Left kidney (tissue), 2 donors: ENCODE data around the gene SCAF4. TPM values are rescaled to one million over a fixed set of nuclear protein-coding genes. Genes with fewer than 3 reads are reported as not detected.

ENCODE experiments used
- DNase-seq: peaks from one replicate; pipeline ENCODE4 v3.0.0-alpha.2; 2013
- polyA plus RNA-seq: library from polyadenylated mRNA; unstranded; fragments of 120-200 nt; gene quantifications from one replicate; pipeline ENCODE4 v1.2.1, GENCODE V29; 2013; ENCODE audit not compliant: insufficient read length

SCAF4 gene
- polyA plus RNA-seq, 1 donor: 49.4 TPM

DNA sequence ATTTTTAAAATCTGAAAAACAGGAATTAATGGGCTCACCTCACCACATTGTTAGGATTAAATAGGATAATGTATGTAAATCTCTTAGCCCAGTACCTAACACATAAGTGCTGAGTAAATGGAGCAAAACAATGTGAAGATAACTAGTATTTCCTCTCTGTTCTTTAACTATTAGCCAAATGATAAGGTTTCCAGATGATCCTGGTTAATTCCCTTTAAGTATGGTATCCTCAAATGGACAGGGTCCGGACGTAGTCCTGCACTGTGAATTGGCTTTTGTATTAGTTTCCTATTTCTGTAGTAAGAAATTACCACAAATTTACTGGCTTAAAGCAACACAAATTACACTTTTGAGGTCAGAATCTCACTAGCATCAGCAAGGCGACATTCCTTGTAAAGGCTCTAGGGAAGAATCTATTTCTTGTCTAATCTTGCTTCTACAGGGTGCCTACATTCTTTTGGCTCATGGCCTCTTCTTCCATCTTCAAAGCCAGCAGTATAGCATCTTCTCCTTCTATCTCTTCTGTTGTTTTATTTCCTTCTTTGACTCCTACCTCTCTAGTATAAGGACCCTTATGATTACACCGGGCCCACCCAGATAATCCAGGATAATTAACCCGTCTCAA, 17.1 kb downstream of the SCAF4 start:
- DNase-seq: no peak

DNA sequence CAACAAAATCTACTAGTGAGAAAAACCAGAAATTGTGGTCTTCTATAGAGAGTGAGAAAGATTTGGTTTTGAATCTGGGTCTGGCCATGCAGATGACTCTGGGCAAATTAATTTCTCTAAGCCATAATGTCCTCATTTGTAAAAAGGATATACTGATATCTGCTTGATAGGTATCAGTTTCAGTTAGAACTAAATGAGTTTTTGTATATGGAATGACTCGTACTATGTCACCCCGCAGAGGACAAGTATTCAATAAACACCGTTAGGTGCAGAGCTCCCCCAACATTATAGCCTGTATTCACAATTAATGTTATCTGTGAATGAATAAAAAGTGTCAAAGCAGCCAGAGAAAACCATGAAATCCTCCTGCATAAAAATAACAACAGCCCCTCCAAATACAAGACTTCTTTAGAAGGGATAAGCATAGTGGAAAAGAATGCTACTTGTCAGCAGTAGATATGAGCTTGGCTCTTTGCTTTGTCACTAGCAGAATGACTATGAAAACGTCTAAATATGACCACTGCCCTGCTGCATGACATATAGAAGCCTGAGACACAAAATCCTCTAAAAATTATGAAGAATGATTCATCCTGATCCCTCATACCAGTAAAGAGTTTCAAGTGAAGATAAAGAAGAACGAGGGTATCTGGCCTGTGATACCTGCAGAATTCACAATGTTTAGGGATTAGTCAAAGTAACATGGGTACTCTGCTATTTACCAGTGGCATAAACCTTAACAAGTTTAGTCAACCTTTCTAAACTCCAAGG, 17.8 kb downstream of the SCAF4 start:
- no peak for DNase-seq

DNA sequence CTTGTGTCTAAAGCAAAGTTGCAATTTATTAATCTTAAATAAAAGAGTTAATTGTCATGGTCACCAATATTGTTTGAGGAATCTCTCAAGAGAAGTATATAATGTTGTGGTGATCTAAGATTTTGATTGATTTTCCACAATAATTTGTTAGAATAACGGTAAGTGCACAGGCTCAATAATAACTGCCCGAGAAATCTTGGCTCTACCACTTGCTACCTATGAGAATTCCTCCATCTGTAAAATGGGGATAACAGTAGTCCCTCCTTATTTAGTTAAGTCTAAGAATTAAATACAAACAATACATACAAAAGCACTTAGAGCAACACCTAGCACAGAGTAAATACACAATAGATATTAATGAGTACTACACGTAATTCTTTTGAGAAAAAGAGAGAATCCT, 18.8 kb downstream of the SCAF4 start:
- DNase-seq: no peak

DNA sequence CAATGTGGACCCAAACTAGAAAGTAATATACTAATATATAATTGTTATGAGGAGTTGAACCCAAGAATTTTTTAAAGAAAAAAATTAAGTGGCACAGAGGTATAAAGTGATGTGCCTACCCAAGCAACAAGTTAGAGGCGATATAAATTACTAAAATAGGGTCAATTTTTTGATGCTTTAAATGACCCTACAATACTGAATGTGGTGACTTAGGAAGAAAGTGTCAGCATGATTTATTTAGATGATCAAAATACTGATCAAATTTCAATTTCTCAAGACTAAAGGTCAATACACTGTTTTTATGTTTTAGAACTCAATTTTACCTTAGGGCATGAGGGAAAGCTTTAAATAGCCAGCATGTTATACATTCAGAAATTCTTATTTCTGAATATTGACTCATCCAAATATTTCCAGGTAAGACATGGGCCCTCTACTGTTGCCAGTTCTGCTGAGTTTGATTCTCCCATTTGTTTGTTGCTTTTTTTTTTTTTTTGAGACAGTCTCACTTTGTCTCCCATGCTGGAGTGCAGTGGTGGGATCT, 20.1 kb downstream of the SCAF4 start:
- no peak for DNase-seq

DNA sequence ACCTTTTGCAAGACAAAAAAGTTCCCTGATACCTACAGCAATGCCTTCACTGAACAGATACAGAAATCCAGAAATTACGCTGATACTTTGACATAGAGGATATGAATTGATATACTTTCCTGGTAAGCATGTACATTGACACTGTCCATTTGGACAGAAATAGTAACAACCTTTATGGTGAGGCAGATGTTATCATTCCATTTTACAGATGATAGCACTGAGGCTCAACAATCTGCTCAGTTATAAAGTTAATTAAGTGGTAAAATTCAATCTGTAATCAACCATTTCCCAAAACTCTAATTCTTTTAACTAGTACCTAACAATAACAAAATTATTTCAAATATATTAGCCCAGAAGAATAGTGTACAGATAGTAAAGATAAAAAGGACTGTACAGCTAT, 20.6 kb downstream of the SCAF4 start:
- no peak for DNase-seq

DNA sequence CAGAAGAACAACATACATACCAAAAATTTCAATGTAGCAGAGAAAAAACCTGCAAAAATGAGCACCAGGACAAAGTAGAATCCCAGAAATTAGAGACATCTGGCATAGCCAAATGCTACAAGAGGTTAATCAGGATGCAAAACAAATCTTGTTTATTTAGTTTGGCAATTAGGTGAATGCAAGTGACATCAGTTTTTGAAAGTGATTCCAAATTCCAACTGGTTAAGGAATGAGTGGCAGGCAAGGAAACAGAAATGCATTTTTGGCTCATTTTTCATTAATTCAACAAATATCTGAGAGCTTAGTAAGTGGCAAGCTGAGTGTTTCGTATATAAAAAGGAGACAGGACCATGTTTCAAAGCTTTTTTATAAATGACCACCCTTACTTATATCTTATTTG, 21.3 kb downstream of the SCAF4 start:
- no peak for DNase-seq

DNA sequence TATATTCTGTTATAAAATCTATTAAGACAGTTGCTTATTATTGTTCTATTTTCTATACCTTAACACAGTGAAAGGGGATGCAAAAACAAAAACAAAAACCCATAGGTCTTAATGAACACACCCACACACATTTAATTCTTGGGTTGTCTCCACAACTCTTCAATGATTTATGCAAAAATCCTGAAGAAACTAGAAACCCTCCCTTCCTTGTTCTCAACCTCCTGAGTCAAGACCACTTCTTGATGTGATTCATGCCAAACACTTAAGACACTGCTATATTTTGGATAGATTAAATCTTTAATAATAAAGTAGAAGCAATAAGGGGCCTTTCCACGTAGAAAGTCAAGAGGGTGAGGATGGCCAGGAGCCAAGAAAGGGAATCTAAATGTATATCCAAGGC, 23.4 kb downstream of the SCAF4 start:
- no peak for DNase-seq

DNA sequence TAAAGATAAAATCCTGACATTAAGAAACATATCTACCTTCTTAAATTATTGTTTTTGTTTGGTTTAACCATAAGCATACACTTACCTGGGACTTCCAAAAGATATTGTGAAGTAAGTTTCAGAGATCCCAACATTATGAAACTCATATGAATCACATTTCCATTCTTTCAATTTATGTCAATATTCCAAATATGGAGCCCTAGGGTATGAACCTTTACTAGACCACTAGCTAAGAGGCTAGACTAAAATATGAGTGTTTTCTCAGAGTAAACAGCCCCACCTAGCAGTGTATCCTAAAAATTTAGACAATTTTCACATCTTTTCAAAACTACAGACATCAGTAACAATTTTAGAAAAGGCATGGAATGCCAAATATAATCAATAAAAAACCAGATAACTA, 24.4 kb downstream of the SCAF4 start:
- DNase-seq: no peak

DNA sequence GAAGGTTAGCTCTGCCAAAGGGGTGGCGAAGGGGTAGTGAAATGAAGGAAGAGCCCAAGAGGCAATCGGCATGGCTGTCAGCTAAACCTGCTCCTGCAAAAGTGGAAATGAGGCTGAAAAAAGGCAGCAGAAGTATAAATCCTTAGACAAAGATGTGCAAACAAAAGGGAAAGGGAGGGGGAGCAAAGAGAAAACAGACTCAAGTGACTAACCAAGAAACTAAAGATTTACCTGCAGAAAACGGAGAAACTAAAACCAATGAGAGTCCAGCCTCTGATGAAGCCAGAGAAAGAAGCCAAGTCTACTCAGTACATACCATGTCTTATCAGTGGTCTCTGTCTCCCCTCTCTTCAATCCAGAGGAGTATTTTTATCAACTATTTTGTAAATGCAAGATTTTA, 25.4 kb downstream of the SCAF4 start:
- DNase-seq: no peak

DNA sequence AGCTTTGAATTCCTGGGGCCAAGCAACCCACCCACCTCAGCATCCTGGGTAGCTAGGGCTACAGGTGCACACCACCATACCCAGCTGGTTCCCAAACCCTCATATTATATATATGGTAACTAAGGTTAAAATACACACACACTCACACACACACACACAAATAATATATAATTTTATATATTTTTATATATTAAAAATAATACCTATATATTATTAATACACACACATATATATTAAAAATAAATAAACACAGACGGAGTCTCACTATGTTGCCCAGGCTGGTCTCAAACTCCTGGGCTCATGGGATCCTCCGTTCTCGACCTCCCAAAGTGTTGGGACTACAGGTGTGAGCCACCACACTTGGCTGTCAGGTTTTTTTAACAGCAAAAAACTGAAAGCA, 31.9 kb downstream of the SCAF4 start:
- DNase-seq: no peak

DNA sequence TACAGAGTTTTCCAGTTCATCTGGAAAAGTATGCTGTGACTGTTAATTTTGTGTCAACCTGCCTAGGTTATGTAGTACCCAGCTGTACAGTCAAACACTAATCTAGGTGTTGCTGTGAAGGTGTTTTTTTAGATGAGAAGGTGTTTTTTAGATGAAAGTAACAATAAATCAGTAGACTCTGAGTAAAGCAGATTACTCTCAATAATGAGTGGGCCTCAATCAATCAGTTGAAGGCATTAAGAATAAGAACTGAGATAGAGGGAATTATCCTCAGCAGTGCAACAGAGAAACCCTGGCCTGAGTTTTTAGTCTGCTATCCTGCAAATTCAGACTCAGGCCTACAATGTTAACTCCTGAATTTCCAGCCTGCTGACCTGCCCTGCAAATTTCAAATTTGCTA, 33.5 kb downstream of the SCAF4 start:
- DNase-seq: no peak

DNA sequence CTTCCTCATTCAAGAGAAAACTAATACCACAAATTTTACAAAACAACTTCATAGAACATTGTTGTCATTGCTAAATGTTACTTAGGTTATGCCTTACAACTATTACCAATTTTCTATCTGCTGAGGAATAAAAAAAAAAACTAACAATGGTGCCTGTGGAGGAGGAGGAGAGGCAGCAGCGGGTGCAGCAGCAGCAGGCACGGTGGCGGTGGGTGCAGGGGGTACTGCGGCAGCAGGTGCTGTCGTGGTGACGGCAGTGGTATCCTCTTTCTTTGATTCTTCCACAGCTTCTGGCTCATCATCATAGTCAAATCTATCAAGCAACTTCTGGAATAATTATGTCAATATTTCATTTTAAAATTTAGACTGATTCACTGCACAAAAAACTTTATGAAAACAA, 35.5 kb downstream of the SCAF4 start:
- DNase-seq: no peak

DNA sequence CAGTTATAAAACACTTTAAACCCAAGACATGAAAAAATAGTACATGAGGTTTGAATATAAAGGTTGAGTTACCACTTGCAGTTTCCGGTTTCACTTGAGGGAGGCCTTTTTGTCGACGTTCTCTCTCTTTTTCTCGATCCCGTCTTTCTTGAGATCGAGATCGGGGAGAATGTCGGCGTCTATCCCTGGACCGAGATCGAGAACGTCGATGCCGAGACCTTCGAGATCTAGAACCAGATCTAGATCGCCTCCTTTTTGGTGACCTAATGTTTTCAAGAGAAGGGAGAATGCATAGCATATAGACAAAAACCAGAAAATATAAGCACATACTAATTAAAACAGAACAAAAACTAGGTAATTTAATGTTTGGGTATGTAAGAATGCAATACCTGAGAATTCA, 38.7 kb downstream of the SCAF4 start:
- DNase-seq: no peak

DNA sequence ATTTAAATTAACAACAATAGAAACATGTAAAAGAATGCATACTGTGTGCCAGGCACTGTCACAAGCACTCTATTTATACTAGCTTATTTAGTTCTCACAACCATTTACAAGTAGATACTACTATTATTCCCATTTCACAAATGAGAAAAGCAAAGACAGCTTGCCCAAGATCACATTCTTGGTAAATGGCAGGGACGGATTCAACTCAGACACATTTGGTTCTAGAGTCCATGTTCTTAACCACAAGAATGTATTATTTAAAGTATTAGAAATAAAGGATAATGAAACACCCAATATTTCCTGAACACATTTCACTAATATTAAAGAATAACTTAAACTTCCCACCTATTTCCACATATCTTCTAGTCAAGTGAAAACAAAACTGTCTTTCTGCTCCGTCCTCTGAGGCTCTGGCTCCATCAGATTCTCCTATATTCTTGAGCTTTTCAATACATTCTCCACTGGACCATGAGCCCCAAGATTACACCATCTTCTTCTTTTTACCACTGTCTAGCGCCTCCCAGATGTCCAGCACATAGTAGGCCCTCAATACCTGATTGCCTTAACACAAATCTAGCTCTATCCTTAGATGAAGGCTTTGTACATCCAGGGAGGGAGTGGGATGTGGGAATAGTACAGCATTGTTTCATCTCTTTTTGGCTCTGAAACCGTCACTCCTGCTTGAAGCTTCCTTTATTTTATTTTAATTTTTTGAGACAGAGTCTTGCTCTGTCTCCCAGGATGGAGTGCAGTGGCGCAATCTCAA, 43.1 kb downstream of the SCAF4 start:
- DNase-seq: no peak

DNA sequence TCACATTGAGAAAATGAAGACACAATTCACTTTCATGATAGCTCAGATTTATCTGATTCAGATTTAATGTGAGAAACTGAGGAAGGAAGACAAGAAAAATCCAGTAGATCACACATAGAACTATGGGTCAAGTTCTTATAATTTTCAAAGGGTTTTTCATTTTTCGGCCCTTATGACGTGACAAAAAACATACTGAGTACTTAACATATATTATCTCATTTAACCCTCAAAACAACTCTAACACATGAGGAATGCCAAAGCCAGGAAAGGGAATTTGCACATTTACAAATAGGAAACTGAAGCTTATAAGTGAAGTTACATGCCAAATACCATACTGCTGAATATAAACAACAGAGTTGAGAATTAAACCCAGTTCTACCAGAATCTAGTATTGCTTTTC, 44.8 kb downstream of the SCAF4 start:
- no peak for DNase-seq

DNA sequence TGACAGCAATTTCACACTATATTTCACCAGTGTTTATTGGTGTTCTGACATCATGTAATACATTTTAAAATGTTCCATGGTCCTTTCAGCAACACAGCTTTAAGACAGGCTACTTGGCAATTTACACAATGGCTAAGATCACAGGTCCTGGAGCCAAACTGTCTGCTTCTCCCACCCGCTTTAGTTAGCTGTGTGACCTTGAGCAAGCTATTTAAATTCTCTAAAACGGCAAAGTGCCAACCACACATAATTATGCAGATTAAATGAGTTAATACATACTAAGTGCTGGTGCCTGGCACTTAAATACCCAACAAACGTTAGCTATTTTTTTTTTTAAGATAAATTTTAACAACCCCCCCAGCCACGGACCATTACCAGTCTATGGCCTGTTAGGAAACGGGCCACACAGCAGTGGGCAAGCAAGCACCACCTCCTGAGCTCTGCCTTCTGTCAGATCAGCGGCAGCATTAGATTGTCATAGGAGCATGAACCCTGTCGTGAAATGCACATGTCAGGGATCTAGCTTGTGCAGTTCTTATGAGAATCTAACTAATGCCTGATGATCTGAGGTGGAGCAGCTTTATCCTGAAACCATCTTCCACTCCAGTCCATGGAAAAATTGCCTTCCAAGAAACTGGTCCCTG, 45.5 kb downstream of the SCAF4 start:
- DNase-seq: no peak

DNA sequence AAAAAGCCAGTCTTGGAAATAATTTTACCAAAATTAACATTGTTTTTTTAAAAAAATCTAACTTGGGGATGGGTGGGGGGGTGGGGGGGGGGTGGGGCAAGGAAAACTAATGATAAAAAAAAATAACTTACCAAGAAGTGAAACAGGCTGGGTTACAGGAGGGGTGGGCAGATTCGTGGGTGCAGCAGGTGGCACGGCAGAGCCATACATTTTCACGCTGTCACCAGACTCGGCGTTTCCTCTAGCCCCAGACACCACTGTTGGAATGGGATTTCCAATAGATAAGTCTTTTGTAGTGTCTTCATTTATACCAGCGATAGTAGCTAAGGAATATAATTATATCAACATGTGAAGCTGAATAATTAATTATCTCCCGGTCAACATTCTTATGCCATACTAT, 47.0 kb downstream of the SCAF4 start:
- DNase-seq: no peak

DNA sequence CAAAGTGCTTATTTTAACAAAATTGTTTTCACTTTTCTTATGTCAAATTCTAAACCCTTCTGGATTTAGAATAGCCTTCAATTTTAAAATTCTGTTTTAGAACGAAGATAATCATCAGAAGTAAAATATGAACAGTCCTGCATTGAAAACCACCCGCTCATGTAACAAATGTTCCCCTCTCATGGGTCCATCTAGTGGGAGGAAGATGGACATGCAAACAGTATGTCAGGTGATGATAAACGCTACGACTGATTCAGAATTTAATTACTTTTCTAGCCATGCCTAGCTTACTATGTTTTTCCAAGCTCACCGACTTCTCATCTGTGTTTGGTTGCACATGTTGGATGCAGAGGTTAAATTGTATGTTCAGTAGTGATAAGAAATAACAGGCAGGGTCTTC, 48.9 kb downstream of the SCAF4 start:
- no peak for DNase-seq

DNA sequence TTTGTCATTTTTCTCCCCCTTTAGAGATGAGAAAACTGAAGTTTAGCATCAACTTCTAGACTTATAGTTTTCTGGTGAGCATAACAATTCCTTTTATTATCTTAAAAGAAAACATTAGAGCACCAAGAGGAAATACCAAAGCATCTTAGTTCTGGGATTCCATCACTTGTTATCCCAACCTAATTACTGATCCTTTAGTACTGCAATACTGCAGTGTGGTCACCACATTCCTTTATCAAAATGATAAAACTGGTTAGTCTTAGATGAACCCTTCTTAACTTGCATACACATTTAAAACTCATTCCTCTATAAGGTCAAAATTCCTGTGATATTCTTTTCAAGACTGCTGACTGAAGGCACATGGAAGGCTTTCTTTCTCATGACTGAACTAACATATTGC, 49.3 kb downstream of the SCAF4 start:
- DNase-seq: no peak

DNA sequence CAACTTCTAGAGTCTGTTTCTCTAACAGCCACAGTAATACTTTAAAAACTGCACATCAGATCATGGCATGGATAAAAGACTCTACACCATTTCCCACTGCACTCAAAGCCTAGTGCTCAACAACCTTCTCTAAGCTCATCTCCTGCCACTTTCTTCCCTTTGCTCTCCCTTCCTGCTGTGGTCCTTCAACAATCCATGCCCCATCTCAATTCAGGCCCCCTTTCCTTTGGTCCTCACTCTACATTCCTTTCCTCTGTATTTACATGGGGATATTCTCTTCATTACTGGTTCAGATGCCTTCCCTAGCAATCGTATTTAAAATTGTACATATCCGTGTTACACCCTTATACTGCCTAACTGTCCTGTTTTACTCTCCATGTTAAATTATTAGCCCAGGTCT, 53.4 kb downstream of the SCAF4 start:
- no peak for DNase-seq

DNA sequence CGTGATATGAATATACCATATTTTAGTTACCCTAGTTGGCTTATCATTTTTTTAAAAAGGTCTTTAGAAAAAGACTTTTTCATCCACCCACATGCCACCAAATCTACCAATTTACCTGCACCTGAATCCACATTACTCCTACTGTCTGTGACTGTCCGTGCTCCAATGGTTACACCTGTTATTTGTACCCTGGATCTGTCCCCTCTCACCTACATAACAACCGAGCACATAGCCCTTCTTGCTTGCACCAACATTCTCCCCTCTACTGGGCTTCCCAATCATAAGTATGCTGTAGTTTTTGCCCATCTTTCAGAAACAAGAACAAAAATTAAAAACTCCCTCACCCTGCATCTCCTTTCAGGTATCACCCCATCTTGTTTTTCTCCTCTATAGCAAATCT, 54.9 kb downstream of the SCAF4 start:
- DNase-seq: no peak

DNA sequence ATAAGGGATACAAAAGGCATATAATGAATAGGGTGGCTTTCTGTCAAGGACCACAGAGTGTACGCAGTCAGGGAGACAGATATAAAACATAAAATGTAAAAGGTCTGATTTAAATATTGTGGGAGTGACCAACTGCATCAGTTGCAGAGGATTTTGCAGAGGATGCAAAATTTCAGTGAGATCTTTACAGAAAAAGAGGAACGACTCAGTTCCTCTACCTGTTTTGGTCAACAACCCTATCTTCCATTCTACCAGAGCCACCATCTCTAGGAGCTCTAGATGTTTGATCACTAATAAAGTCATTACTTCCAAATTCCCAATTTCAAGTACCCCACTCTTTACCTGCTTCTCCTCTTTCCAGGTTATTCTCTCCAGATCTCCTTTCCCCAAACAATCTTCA, 56.0 kb downstream of the SCAF4 start:
- no peak for DNase-seq

DNA sequence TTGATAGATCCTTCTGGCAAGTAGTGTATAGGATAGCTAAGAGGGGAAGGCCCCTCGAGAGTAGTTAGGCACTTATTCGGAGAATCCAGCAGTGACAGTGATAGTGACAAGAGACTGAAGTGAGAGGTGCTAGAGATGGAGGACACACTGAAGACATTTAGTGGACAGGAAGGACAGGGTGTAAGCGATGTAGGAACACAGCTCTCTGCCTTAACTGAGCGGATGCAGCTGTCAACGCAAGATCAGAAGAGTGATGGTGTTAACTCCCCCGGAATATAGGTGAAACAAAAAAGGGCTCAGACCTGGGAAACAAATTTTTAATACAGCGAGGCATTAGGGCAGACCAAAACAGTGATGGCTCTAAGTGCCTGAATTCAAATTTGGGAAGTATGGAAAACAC, 56.6 kb downstream of the SCAF4 start:
- no peak for DNase-seq
